IPS-20b (cell line): Measurements from ENCODE around the gene CENPM.

Experiments used
- H3K27ac ChIP-seq: one replicate; pipeline ENCODE4 v1.5.1; 2013; ENCODE audit warnings: low read length
- H3K27me3 ChIP-seq: 2 replicates; pipeline ENCODE4 v1.6.1; 2013; ENCODE audit warnings: mild to moderate bottlenecking, low read length, inconsistent platforms; ENCODE audit not compliant: insufficient read depth
- H3K36me3 ChIP-seq: 2 replicates; pipeline ENCODE4 v1.6.1; 2013; ENCODE audit warnings: low read depth, mild to moderate bottlenecking, inconsistent platforms, low read length, moderate library complexity; ENCODE audit not compliant: insufficient read depth
- H3K4me1 ChIP-seq: 2 replicates; pipeline ENCODE4 v1.6.1; 2013; ENCODE audit warnings: mild to moderate bottlenecking, control low read depth, inconsistent platforms, low read length, moderate library complexity; ENCODE audit not compliant: insufficient read depth
- H3K4me3 ChIP-seq: 2 replicates; pipeline ENCODE4 v1.5.1; 2013; ENCODE audit warnings: mild to moderate bottlenecking, low read length, inconsistent platforms
- H3K9ac ChIP-seq: 2 replicates; pipeline ENCODE4 v1.6.1; 2013; ENCODE audit warnings: low read depth, mild to moderate bottlenecking, inconsistent platforms, low read length, moderate library complexity
- H3K9me3 ChIP-seq: 2 replicates; pipeline ENCODE4 v1.6.1; 2013; ENCODE audit warnings: mild to moderate bottlenecking, low read depth, low read length, inconsistent platforms; ENCODE audit not compliant: insufficient read depth

Gene CENPM

DNA sequence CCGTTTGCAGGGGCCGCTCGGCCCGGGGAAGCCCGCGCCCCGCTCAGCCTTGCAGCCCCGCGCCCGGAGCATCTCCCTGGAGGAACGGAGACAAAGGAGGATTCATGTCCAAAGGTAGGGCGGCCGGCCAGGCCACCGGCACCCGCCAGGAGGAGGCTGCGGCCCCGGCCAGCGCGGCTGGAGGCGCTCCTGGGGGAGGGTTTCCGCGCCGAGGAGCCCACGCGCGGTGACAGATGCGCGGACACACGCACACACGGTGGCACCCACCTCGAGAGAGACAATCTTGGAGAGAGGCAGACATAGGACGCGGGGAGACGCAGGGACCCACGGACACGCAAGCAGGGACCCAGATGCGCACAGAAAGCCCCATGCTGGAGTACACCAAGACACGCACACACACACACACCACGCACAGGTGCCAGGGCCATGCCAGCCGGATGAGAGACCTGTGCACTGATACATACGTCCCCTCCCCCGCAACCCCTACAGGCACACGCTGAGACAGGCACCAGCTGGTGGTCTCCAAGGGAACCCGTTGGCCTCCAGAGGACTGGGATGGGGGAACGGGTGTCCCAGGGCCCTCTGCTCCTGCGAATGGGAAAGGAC lies 30.1 kb upstream of the CENPM start:
- peak overlapping the region; percentile 92 for H3K4me3 ChIP-seq
- peaks cover 8% of the 10 kb centered on the region; the same call in 1 of the 2 replicates for H3K36me3 ChIP-seq
- peaks cover 35% of the 10 kb centered on the region for H3K27me3 ChIP-seq
- no peaks in the 10 kb centered on the region for H3K9me3 ChIP-seq
- no peak overlapping the region for H3K27ac ChIP-seq
- peak overlapping the region; percentile 71; the same call in 1 of the 2 replicates for H3K9ac ChIP-seq
- H3K4me1 ChIP-seq: peaks cover 11% of the 10 kb centered on the region; the same call in 1 of the 2 replicates

GRCh38 chr22:41976070-41976901 lies 29.3 kb upstream of the CENPM start:
- peak overlapping the region; percentile 61 for H3K4me3 ChIP-seq
- peak overlapping the region; percentile 53; the same call in 1 of the 2 replicates for H3K9ac ChIP-seq
- H3K4me1 ChIP-seq: peaks cover 11% of the 10 kb centered on the region; the same call in 1 of the 2 replicates
- no peak overlapping the region for H3K27ac ChIP-seq
- H3K9me3 ChIP-seq: no peaks in the 10 kb centered on the region
- H3K36me3 ChIP-seq: 0 out of 2 replicates have a peak, but pooled peaks cover under 1% of the 10 kb centered on the region
- H3K27me3 ChIP-seq: peaks cover 37% of the 10 kb centered on the region

DNA sequence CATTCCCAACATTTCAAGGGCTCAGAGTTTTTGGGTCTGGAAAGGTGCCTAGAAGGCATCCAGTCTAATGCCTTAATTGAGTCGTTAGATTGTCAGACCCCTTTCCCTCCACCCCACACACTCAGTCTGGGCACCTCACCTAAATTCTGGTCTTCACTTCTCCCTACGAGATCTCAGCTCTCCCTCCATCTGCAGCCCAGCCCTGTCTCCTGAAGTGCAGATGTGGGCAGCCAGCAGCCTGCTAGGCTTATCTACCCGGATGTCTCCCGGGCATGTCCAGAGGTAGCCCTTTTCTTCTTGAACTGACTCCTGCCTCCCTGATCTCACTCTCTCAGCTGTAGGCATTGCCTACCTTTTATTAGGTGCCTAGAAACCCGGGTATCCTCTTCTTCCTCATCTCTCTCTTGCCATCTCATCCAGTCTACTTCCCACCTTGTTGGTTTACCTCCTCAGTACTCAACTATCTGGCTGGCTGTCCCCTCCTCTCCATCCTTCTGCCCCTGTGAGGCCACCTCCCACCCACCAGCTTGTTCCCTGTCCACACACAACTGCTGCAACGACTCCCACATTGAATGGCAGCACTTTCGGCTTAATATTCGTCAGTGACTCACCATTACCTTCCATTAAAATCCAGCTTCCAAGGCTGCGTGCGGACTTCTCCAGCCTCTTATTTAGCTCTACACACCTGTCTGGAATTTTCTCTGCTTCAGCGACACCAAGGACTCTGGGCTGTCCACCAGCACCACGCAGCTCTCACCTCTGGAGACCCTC lies 28.5 kb upstream of the CENPM start:
- Histone ChIP-seq H3K9ac (no peak overlapping the region), H3K36me3 (no peaks in the 10 kb centered on the region), H3K4me3 (no peak overlapping the region), H3K27me3 (peaks cover 37% of the 10 kb centered on the region), H3K4me1 (peaks cover 11% of the 10 kb centered on the region; the same call in 1 of the 2 replicates), H3K27ac (no peak overlapping the region), H3K9me3 (no peaks in the 10 kb centered on the region)

DNA sequence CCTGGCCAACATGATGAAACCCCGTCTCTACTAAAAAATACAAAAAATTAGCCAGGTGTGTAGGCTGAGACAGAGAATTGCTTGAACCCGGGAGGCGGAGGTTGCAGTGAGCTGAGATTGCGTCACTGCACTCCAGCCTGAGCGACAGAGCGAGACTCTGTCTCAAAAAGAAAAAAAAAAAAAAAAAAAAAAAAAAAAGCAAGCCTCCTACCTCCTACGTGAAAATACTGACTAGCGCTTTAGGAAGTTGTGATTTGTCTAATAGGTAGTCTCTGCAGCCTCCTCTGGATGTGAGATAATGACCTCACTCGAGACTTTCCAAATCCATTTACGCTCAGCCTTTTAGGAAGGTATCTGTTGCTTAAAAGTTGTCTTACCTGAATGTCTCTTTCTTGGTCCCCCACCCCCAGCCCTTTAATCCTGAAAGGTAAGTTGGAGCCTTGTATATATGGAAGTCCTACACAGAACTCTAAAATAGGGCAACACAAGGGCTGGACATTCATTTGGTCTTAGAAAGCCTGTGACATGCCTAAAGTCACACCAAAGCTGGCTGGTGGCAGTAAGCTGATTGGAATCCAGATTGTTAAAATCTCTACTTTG lies 27.8 kb upstream of the CENPM start:
- Histone ChIP-seq H3K9me3 (no peaks in the 10 kb centered on the region), H3K27ac (no peak overlapping the region), H3K4me3 (no peak overlapping the region), H3K36me3 (no peaks in the 10 kb centered on the region), H3K27me3 (peaks cover 37% of the 10 kb centered on the region), H3K9ac (no peak overlapping the region), H3K4me1 (peaks cover 11% of the 10 kb centered on the region; the same call in 1 of the 2 replicates)

DNA sequence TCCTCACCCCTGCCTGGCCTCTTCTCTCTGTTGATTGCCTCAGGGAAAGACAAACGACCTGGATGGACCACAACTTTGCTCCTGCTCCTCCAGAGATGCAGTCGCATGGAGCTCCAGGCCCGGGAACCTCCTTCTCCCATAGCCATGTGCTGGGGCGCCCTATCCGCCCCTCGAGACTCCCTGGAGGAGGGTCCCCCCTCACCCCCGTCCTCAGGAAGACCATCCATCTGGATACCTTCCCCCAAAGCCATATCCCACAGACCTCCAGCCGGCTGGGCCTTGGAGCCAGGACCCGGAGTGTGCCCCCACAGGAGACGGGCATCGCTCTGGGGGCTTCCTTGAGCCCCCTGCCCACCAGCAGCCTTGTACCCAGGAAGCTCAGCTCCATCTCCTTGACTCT lies 24.5 kb upstream of the CENPM start:
- Histone ChIP-seq H3K9ac (no peak overlapping the region), H3K9me3 (no peaks in the 10 kb centered on the region), H3K27me3 (peaks cover 31% of the 10 kb centered on the region), H3K4me3 (no peak overlapping the region), H3K4me1 (no peaks in the 10 kb centered on the region; the same call in 1 of the 2 replicates), H3K27ac (no peak overlapping the region), H3K36me3 (no peaks in the 10 kb centered on the region)

- H3K4me3 ChIP-seq: no peak overlapping the region
Measured at GRCh38 chr22:41970601-41971000, 23.6 kb upstream of the CENPM start.

GRCh38 chr22:41969110-41969646 lies 22.2 kb upstream of the CENPM start, which contains the start of gene SEPTIN3:
TSS of gene SEPTIN3 (plus strand) at chr22:41969443. CDS start at chr22:41971493, 2,050 bp downstream.
- Histone ChIP-seq H3K4me1 (no peaks in the 10 kb centered on the region; the same call in 1 of the 2 replicates), H3K9ac (no peak within 1 kb of the TSS)

More at GRCh38 chr22:41970601-41971000, 23.6 kb upstream of the CENPM start:
- Histone ChIP-seq H3K27me3 (peaks cover 22% of the 10 kb centered on the region), H3K36me3 (no peaks in the 10 kb centered on the region), H3K9ac (no peak overlapping the region), H3K27ac (no peak overlapping the region), H3K4me1 (no peaks in the 10 kb centered on the region; the same call in 1 of the 2 replicates), H3K9me3 (no peaks in the 10 kb centered on the region)

DNA sequence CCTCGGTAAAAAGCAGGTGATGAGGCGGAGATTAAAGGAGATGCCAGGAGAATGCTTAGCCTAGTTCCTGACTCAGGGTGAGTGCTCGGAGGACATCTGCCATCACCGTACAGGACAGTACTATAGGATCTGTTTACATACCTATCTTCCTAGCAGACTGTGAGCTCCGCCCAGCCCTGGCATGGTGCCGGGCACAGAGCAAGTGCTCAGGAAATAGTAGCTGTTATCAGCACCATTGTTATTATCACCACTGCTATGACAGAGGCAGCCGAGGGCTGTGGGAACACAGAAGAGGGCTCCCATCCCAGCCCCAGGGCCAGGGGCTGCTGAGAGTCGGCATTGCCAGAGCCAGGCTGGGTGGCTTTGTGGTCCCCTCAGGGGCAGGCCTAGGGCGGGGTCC lies 21.6 kb upstream of the CENPM start:
- Histone ChIP-seq H3K27me3 (peaks cover 11% of the 10 kb centered on the region; the same call in 1 of the 2 replicates), H3K27ac (no peak overlapping the region), H3K36me3 (no peaks in the 10 kb centered on the region), H3K4me1 (peaks cover 2% of the 10 kb centered on the region; the same call in 1 of the 2 replicates), H3K4me3 (no peak overlapping the region), H3K9me3 (no peaks in the 10 kb centered on the region), H3K9ac (no peak overlapping the region)

More at GRCh38 chr22:41969110-41969646, 22.2 kb upstream of the CENPM start, which contains the start of gene SEPTIN3:
- Histone ChIP-seq H3K4me3 (no peak within 1 kb of the TSS), H3K27ac (no peak within 1 kb of the TSS), H3K36me3 (no peaks in the 10 kb centered on the region), H3K9me3 (no peaks in the 10 kb centered on the region), H3K27me3 (peaks cover 11% of the 10 kb centered on the region; the same call in 1 of the 2 replicates)

DNA sequence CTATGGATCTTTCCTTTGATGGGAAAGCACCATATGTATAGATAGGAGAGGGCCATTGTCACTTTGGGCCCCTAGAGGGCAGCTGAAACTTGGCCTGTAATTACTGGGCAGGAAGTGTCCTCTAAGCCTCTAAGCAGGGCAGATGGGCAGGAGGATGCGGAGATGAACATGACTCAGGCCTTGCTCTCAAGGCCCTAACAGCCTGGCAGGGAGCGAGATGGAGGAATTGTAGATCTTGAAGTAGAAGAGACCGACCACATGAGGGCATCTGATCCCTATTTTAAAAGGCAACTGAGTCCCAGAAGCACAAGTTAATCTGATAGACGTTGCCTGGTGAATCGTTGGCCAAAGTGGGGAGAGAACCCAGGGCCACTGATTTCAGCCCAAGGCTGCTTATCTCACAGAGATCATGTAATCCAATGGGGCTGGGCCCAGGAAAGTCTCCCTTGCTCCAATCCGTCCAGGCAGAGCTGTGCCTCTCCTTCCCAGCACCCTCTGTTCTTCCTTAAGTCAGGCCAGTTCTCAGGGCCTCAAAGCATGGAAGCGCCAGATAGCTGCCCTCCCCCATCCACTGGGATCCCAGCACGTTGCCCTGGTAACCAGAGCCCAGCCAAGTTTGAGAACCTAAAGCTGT lies 19.8 kb upstream of the CENPM start:
- H3K4me3 ChIP-seq: no peak overlapping the region
- no peaks in the 10 kb centered on the region for H3K36me3 ChIP-seq
- no peaks in the 10 kb centered on the region for H3K9me3 ChIP-seq
- no peak overlapping the region for H3K27ac ChIP-seq
- no peak overlapping the region for H3K9ac ChIP-seq
- H3K4me1 ChIP-seq: peaks cover 4% of the 10 kb centered on the region; the same call in 1 of the 2 replicates
- no peaks in the 10 kb centered on the region for H3K27me3 ChIP-seq

- Histone ChIP-seq H3K36me3 (no peaks in the 10 kb centered on the region), H3K9me3 (no peaks in the 10 kb centered on the region)
Measured at GRCh38 chr22:41966225-41966606, 19.3 kb upstream of the CENPM start.

More at GRCh38 chr22:41966225-41966606, 19.3 kb upstream of the CENPM start:
- Histone ChIP-seq H3K9ac (no peak overlapping the region), H3K4me1 (peaks cover 4% of the 10 kb centered on the region; the same call in 1 of the 2 replicates), H3K27ac (no peak overlapping the region), H3K4me3 (no peak overlapping the region), H3K27me3 (no peaks in the 10 kb centered on the region)
